Testis (tissue), 2 donors: ENCODE data around the gene SLC37A1.

ENCODE experiments used
- CTCF ChIP-seq, 3 experiments: fragments of 450-650 bp in 2 of 3; fragments of 200-600 bp in 1 of 3; sonication (generic) in 1 of 3; IDR thresholded peaks; one replicate each; pipeline ENCODE4 v1.5.1; 2016 to 2019; ENCODE audit warnings: antibody characterized with exemption in 3 of 3, mild to moderate bottlenecking in 2 of 3, moderate library complexity in 1 of 3
- POLR2A ChIP-seq: fragments of 450-650 bp; IDR thresholded peaks from one replicate; pipeline ENCODE4 v1.6.1; 2017; ENCODE audit warnings: antibody characterized with exemption, mild to moderate bottlenecking, moderate library complexity

- no peak for TF ChIP-seq POLR2A
- TF ChIP-seq CTCF (IDR thresholded peaks at IDR 0.05) = no peak
Measured at GRCh38 chr21:42469272-42469671, 44.4 kb upstream of the SLC37A1 start.
